Gastrocnemius medialis (tissue), 4 donors: ENCODE data around the gene SUGCT. TPM values are rescaled to one million over a fixed set of nuclear protein-coding genes. Genes with fewer than 3 reads are reported as not detected.

Source experiments
- ATAC-seq, 2 donors: fragments of 150-250 bp; one replicate each; pipeline ENCODE4 v1.9.1; 2016
- DNase-seq, 2 donors: peaks; one replicate each; pipeline ENCODE4 v3.0.0-alpha.2; 2019
- H3K27ac ChIP-seq, 4 donors: fragments of 200-600 bp; sonication (generic); 1 replicate in 1 of 4; 2 replicates in 3 of 4; pipeline ENCODE4 v1.5.1; 2016 to 2018; ENCODE audit warnings: mild to moderate bottlenecking in 2 of 4, moderate library complexity in 1 of 4
- H3K27me3 ChIP-seq, 3 donors: fragments of 200-600 bp; sonication (generic) in 2 of 3; 1 replicate in 1 of 3; 2 replicates in 2 of 3; pipeline versions ENCODE4 v1.5.1 to v1.6.0; 2016 to 2019; ENCODE audit warnings: mild to moderate bottlenecking in 1 of 3, moderate library complexity in 1 of 3
- H3K36me3 ChIP-seq, 2 donors: fragments of 200-600 bp; sonication (generic) in 1 of 2; one replicate each; pipeline ENCODE4 v1.5.1; 2017 to 2018
- H3K4me1 ChIP-seq, 2 donors: fragments of 200-600 bp; sonication (generic) in 1 of 2; one replicate each; pipeline ENCODE4 v1.5.1; 2016 to 2017; ENCODE audit warnings: mild to moderate bottlenecking in 2 of 2
- H3K4me3 ChIP-seq, 4 donors: fragments of 200-600 bp; sonication (generic) in 3 of 4; 1 replicate in 1 of 4; 2 replicates in 3 of 4; pipeline ENCODE4 v1.5.1; 2016 to 2019; ENCODE audit warnings: mild to moderate bottlenecking in 2 of 4
- H3K9me3 ChIP-seq, 3 donors: fragments of 200-600 bp; sonication (generic) in 2 of 3; 1 replicate in 1 of 3; 2 replicates in 2 of 3; pipeline ENCODE4 v1.5.1; 2016 to 2019
- POLR2A ChIP-seq, 2 donors: fragments of 450-650 bp; IDR thresholded peaks; one replicate each; pipeline ENCODE4 v1.6.1; 2017; ENCODE audit warnings: antibody characterized with exemption in 2 of 2, mild to moderate bottlenecking in 2 of 2, moderate library complexity in 2 of 2
- in situ Hi-C, 4 donors: fragments of 200-750 bp; cut with MboI; loops; one replicate each; pipeline versions ENCODE4 v1.15.0 to v1.8.0; 2017; ENCODE audit warnings: low sequenced_read_pairs in 4 of 4
- intact Hi-C: fragments of 100-400 bp; cut with DNase I; formaldehyde crosslinking; loops from one replicate; pipeline ENCODE4 v1.15.1; 2023; ENCODE audit warnings: low total_unique reads
- total RNA-seq, 4 donors: library from RNA; depleted of rRNA; stranded (reverse); fragments of >200 nt; gene quantifications; one replicate each; pipeline versions ENCODE4 v1.1.0 to v1.2.3, GENCODE V29; 2016
- TF ChIP-seq, protein P1 (sequence below), 5 experiments: fragments of 450-650 bp in 3 of 5; fragments of 200-600 bp in 2 of 5; sonication (generic) in 2 of 5; IDR thresholded peaks in 4 of 5; conservative IDR thresholded peaks in 1 of 5; 1 replicate in 4 of 5; 2 replicates in 1 of 5; pipeline ENCODE4 v1.5.1; 2016 to 2019; ENCODE audit warnings: antibody characterized with exemption in 5 of 5, mild to moderate bottlenecking in 3 of 5, moderate library complexity in 3 of 5

SUGCT gene
- total RNA-seq, 4 donors from 2014 or later = 2.3 to 3.5 (median 2.9) TPM

DNA sequence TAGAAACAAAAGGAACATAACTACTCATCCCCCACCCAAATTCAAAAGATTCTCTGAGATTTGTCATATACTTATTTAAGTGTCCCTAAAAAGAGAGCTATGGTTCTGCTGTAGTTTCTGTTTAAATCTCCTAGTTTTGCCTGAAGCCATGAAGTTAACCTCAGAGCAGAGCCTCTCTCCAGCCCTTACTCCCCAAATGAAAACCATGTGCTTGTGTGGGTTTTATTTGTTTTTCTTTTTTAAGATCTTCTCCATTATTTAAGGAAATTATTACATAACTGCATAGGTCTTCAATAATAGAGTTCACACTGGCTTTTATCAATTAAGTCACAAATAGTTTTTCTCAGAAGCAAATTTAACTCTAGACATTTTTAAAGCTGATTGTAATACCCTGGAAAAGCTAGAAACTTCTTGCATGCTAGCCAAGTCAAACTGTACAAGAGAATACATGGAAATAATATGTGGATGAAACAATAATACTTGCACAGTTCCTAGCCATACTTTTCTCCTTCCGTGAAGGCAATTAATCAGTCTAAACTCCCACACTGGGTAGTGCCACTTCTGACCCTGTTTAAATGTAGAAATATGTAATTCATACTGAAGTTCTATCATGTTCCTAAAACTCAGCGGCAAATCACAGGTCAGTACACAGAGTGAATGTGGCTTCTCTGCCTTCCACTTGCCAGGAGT lies 579.7 kb downstream of the SUGCT start:
- no peak overlapping the region for H3K27ac ChIP-seq
- H3K4me3 ChIP-seq = no peak overlapping the region
- no peaks in the 10 kb centered on the region for H3K4me1 ChIP-seq
- in situ Hi-C loops = no loop called here
- no peak for ATAC-seq
- no peaks in the 10 kb centered on the region for H3K27me3 ChIP-seq
- H3K36me3 ChIP-seq = no peaks in the 10 kb centered on the region
- TF ChIP-seq, protein P1, sequence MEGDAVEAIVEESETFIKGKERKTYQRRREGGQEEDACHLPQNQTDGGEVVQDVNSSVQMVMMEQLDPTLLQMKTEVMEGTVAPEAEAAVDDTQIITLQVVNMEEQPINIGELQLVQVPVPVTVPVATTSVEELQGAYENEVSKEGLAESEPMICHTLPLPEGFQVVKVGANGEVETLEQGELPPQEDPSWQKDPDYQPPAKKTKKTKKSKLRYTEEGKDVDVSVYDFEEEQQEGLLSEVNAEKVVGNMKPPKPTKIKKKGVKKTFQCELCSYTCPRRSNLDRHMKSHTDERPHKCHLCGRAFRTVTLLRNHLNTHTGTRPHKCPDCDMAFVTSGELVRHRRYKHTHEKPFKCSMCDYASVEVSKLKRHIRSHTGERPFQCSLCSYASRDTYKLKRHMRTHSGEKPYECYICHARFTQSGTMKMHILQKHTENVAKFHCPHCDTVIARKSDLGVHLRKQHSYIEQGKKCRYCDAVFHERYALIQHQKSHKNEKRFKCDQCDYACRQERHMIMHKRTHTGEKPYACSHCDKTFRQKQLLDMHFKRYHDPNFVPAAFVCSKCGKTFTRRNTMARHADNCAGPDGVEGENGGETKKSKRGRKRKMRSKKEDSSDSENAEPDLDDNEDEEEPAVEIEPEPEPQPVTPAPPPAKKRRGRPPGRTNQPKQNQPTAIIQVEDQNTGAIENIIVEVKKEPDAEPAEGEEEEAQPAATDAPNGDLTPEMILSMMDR (IDR thresholded peaks at IDR 0.05 in 4 of 5, conservative IDR thresholded peaks at IDR 0.05 in 1 of 5) = no peak
- TF ChIP-seq POLR2A (IDR thresholded peaks at IDR 0.05) = no peak
- DNase-seq = no peak
- intact Hi-C loops = no loop called here
- H3K9me3 ChIP-seq = no peaks in the 10 kb centered on the region

- ATAC-seq (no peak), DNase-seq (no peak)
- Histone ChIP-seq H3K9me3 (no peaks in the 10 kb centered on the region), H3K4me1 (no peaks in the 10 kb centered on the region), H3K4me3 (no peak overlapping the region), H3K36me3 (no peaks in the 10 kb centered on the region), H3K27me3 (no peaks in the 10 kb centered on the region), H3K27ac (no peak overlapping the region)
- no peak for TF ChIP-seq POLR2A (IDR thresholded peaks at IDR 0.05)
- TF ChIP-seq, protein P1 (IDR thresholded peaks at IDR 0.05 in 4 of 5, conservative IDR thresholded peaks at IDR 0.05 in 1 of 5) = no peak
- in situ Hi-C loops (no loop called here), intact Hi-C loops (no loop called here)
Observed at GRCh38 chr7:40715053-40715430, 580.2 kb downstream of the SUGCT start.

GRCh38 chr7:40716052-40716451 lies 581.2 kb downstream of the SUGCT start:
- no peak for DNase-seq
- no peaks in the 10 kb centered on the region for H3K36me3 ChIP-seq
- in situ Hi-C loops = no loop called here
- no peaks in the 10 kb centered on the region for H3K9me3 ChIP-seq
- no peaks in the 10 kb centered on the region for H3K4me1 ChIP-seq
- ATAC-seq = no peak
- intact Hi-C loops = no loop called here
- no peaks in the 10 kb centered on the region for H3K27me3 ChIP-seq
- H3K27ac ChIP-seq = no peak overlapping the region
- H3K4me3 ChIP-seq = no peak overlapping the region
- no peak for TF ChIP-seq POLR2A (IDR thresholded peaks at IDR 0.05)
- TF ChIP-seq, protein P1 (IDR thresholded peaks at IDR 0.05 in 4 of 5, conservative IDR thresholded peaks at IDR 0.05 in 1 of 5) = no peak

DNA sequence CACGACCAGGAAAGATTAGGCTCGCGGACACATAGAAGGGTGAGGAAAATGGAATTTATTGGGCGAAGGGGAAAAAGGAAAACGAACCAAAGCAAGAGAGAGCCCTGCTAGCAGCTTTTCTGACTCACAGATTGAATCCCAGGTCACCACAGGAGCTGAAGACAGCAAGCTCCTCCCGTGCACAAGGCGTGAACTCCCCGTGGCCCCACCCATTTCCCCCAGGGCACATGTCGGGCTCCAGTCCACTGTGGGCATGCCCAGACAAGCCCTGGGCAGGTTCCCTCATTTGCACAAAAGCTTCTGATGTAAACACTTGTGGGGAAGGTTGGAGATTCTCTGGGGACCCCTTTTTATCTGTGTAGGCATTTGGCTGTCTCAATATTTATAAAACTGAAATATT lies 582.4 kb downstream of the SUGCT start:
- ATAC-seq = no peak
- Histone ChIP-seq H3K9me3 (no peaks in the 10 kb centered on the region), H3K36me3 (no peaks in the 10 kb centered on the region), H3K27ac (no peak overlapping the region), H3K4me3 (peak overlapping the region in 1 of 4 donors; percentile 15), H3K27me3 (no peaks in the 10 kb centered on the region), H3K4me1 (no peaks in the 10 kb centered on the region)
- intact Hi-C loops = no loop called here
- peak in 1 of 2 donors; percentile 37 for DNase-seq
- no peak for TF ChIP-seq POLR2A (IDR thresholded peaks at IDR 0.05)
- TF ChIP-seq, protein P1 (IDR thresholded peaks at IDR 0.05 in 4 of 5, conservative IDR thresholded peaks at IDR 0.05 in 1 of 5) = no peak
- in situ Hi-C loops = no loop called here

DNA sequence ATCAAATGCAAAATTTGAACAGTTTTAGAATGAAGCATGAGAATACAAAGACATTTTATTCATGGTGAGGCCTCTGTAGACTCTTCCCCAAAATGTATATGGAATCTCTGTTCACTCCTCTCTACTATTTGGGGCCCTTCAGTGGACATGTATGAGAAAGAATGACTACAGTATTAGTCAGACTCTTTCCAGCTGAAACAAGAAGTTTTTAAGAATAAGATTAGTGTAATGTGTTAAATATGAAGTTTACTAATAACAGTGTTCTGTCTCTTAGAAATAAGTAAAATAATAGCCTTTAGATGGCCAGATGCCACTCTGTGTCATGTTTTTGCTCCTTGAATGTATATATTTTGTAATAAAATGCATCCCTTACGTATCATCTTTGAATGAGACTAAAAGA lies 585.6 kb downstream of the SUGCT start:
- TF ChIP-seq POLR2A (IDR thresholded peaks at IDR 0.05) = no peak
- TF ChIP-seq, protein P1 (IDR thresholded peaks at IDR 0.05 in 4 of 5, conservative IDR thresholded peaks at IDR 0.05 in 1 of 5) = no peak
- Histone ChIP-seq H3K4me1 (no peaks in the 10 kb centered on the region), H3K9me3 (no peaks in the 10 kb centered on the region), H3K36me3 (no peaks in the 10 kb centered on the region), H3K27ac (no peak overlapping the region), H3K27me3 (no peaks in the 10 kb centered on the region), H3K4me3 (no peak overlapping the region)
- no peak for DNase-seq
- intact Hi-C loops = no loop called here
- in situ Hi-C loops = no loop called here
- ATAC-seq = no peak
